ENCODE results near the gene SPPL2A.

- TF ChIP-seq CTCF (IDR thresholded peaks at IDR 0.05): no peak
- TF ChIP-seq EZH2 (IDR thresholded peaks at IDR 0.05): no peak
These were observed 57.6 kb downstream of the SPPL2A start for GRCh38 chr15:50707878-50708427.

All from neural progenitor cell (in vitro differentiated cells).